DMS79 (cell line): ENCODE data around the gene ANKRD40.
A peak's percentile ranks its signal among the peaks of the same experiment; 100 is the strongest.

Source experiments
- DNase-seq: peaks from one replicate; lab custom pipeline; 2025; lab: John Stamatoyannopoulos, UW

Gene ANKRD40

GRCh38 chr17:50668025-50668837 lies 39.5 kb downstream of the ANKRD40 start:
- DNase-seq: no peak

- no peak for DNase-seq
Observed at GRCh38 chr17:50667259-50668024, 40.3 kb downstream of the ANKRD40 start.

- DNase-seq: no peak
Observed at GRCh38 chr17:50666316-50666715, 41.4 kb downstream of the ANKRD40 start.

- no peak for DNase-seq
Observed at GRCh38 chr17:50665838-50666237, 41.9 kb downstream of the ANKRD40 start.

- DNase-seq: no peak
Observed at GRCh38 chr17:50664788-50665458, 42.8 kb downstream of the ANKRD40 start.

- no peak for DNase-seq
Observed at GRCh38 chr17:50663812-50664374, 43.8 kb downstream of the ANKRD40 start.

- DNase-seq: no peak
Observed at GRCh38 chr17:50662632-50663225, 45.0 kb downstream of the ANKRD40 start.

GRCh38 chr17:50661795-50662391 lies 45.8 kb downstream of the ANKRD40 start:
- DNase-seq: peak; percentile 84

- peak; percentile 34 for DNase-seq
Observed at GRCh38 chr17:50661348-50661747, 46.4 kb downstream of the ANKRD40 start.

- DNase-seq: no peak
Observed at GRCh38 chr17:50660887-50661345, 46.8 kb downstream of the ANKRD40 start.

- no peak for DNase-seq
Observed at GRCh38 chr17:50660042-50660886, 47.5 kb downstream of the ANKRD40 start.

GRCh38 chr17:50659179-50659578 lies 48.5 kb downstream of the ANKRD40 start:
- no peak for DNase-seq

GRCh38 chr17:50658616-50659015 lies 49.1 kb downstream of the ANKRD40 start:
- no peak for DNase-seq

- DNase-seq: no peak
Observed at GRCh38 chr17:50657627-50658026, 50.1 kb downstream of the ANKRD40 start.

GRCh38 chr17:50657054-50657453 lies 50.7 kb downstream of the ANKRD40 start:
- no peak for DNase-seq

GRCh38 chr17:50656509-50656908 lies 51.2 kb downstream of the ANKRD40 start:
- DNase-seq: no peak

- no peak for DNase-seq
Observed at GRCh38 chr17:50653738-50654137, 54.0 kb downstream of the ANKRD40 start.

- no peak for DNase-seq
Observed at GRCh38 chr17:50651661-50652060, 56.1 kb downstream of the ANKRD40 start.

- no peak for DNase-seq
Observed at GRCh38 chr17:50649042-50649908, 58.4 kb downstream of the ANKRD40 start.
